Middle frontal gyrus (tissue), 1 donor: Measurements from ENCODE around the gene FAM221B.

Experiments
- DNase-seq: peaks from one replicate; pipeline ENCODE4 v3.0.0-alpha.2; 2015; ENCODE audit warnings: low spot score; ENCODE audit errors: extremely low spot score

FAM221B gene

GRCh38 chr9:35847792-35848572, 19.4 kb upstream of the FAM221B start:
- DNase-seq, result peak; percentile 75

GRCh38 chr9:35845824-35846771, 17.6 kb upstream of the FAM221B start:
- no peak for DNase-seq

GRCh38 chr9:35844628-35845270, 16.2 kb upstream of the FAM221B start:
- DNase-seq, result peak; percentile 54

- no peak for DNase-seq
These were observed 14.3 kb upstream of the FAM221B start for GRCh38 chr9:35842795-35843194.

GRCh38 chr9:35842020-35842745, 13.7 kb upstream of the FAM221B start:
- DNase-seq, result no peak

GRCh38 chr9:35841645-35841900, 13.0 kb upstream of the FAM221B start:
- DNase-seq, result no peak

GRCh38 chr9:35840881-35841644, 12.5 kb upstream of the FAM221B start:
- DNase-seq, result no peak

GRCh38 chr9:35839926-35840325, 11.4 kb upstream of the FAM221B start:
- DNase-seq, result no peak

- no peak for DNase-seq
These were observed 8.1 kb upstream of the FAM221B start for GRCh38 chr9:35836595-35836994.

- DNase-seq, result no peak
These were observed 7.2 kb upstream of the FAM221B start for GRCh38 chr9:35835766-35836165.

GRCh38 chr9:35835216-35835632, 6.7 kb upstream of the FAM221B start:
- DNase-seq, result no peak

GRCh38 chr9:35834260-35835215, 6.0 kb upstream of the FAM221B start:
- no peak for DNase-seq

- no peak for DNase-seq
These were observed 4.3 kb upstream of the FAM221B start for GRCh38 chr9:35832814-35833213.

GRCh38 chr9:35831040-35831439, 2.5 kb upstream of the FAM221B start:
- DNase-seq, result no peak

- DNase-seq, result no peak
These were observed 1.2 kb upstream of the FAM221B start for GRCh38 chr9:35829764-35830096.

GRCh38 chr9:35829084-35829763, 692 bp upstream of the FAM221B start, which contains the start of gene TMEM8B:
TMEM8B (plus strand) TSS chr9:35829228; CDS start chr9:35829448, 220 bp downstream.
- peak; percentile 81 for DNase-seq

GRCh38 chr9:35827486-35827885, 1.0 kb downstream of the FAM221B start:
- no peak for DNase-seq

- no peak for DNase-seq
These were observed 2.3 kb downstream of the FAM221B start for GRCh38 chr9:35826071-35826701.
